Osteocyte (in vitro differentiated cells): ENCODE results near the gene MPV17. TPM values are rescaled to one million over a fixed set of nuclear protein-coding genes. Genes with fewer than 3 reads are reported as not detected.

Source experiments
- DNase-seq: peaks from one replicate; pipeline ENCODE4 v3.0.0; 2021; ENCODE audit warnings: mixed read lengths; ENCODE audit not compliant: unreplicated experiment; ENCODE audit errors: extremely low spot score
- H3K27ac Mint-ChIP-seq: one replicate; pipeline ENCODE4 v1.8.0; 2021; ENCODE audit warnings: mild to moderate bottlenecking, mixed read lengths; ENCODE audit not compliant: unreplicated experiment
- H3K27me3 Mint-ChIP-seq: one replicate; pipeline ENCODE4 v1.8.0; 2021; ENCODE audit warnings: mixed read lengths; ENCODE audit not compliant: unreplicated experiment
- H3K36me3 Mint-ChIP-seq: one replicate; pipeline ENCODE4 v1.8.0; 2021; ENCODE audit warnings: mixed read lengths; ENCODE audit not compliant: unreplicated experiment
- H3K4me1 Mint-ChIP-seq: one replicate; pipeline ENCODE4 v1.8.0; 2021; ENCODE audit warnings: mixed read lengths; ENCODE audit not compliant: unreplicated experiment
- H3K4me3 Mint-ChIP-seq: one replicate; pipeline ENCODE4 v1.8.0; 2021; ENCODE audit warnings: mild to moderate bottlenecking, moderate library complexity, mixed read lengths; ENCODE audit not compliant: unreplicated experiment
- H3K9me3 Mint-ChIP-seq: one replicate; pipeline ENCODE4 v1.8.0; 2021; ENCODE audit warnings: mixed read lengths; ENCODE audit not compliant: unreplicated experiment
- total RNA-seq: library from RNA; stranded (reverse); gene quantifications from 2 replicates; pipeline ENCODE4 v1.2.1, GENCODE V29; 2021
- TF ChIP-seq, protein P1 (sequence below): fragments of 200-600 bp; sonication (generic); IDR thresholded peaks from 2 replicates; pipeline ENCODE4 v1.5.0; 2021; ENCODE audit warnings: antibody characterized with exemption, mild to moderate bottlenecking, moderate library complexity

Gene MPV17
- total RNA-seq, 1 donor from 2014 or later: 76.0 TPM

DNA sequence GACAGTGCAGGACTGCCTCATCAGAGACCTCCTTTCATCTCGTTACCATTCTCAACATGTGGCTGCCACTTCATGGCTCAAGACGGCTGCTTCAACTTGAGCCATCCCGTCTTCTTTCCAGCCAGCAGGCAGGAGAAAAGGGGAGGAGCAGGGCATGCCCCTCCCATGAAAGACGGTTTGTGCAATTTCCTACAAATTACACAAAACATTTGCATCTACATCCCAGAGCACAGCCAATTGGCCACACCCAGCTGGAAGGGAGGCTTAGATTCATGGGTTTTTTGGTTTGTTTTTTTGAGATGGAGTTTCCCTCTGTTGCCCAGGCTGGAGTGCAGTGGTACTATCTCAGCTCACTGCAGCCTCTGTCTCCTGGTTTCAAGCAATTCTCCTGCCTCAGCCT is 26.4 kb downstream of the MPV17 start:
- no peaks in the 10 kb centered on the region for H3K9me3 Mint-ChIP-seq
- peaks cover 33% of the 10 kb centered on the region for H3K27me3 Mint-ChIP-seq
- DNase-seq: no peak
- TF ChIP-seq, protein P1, sequence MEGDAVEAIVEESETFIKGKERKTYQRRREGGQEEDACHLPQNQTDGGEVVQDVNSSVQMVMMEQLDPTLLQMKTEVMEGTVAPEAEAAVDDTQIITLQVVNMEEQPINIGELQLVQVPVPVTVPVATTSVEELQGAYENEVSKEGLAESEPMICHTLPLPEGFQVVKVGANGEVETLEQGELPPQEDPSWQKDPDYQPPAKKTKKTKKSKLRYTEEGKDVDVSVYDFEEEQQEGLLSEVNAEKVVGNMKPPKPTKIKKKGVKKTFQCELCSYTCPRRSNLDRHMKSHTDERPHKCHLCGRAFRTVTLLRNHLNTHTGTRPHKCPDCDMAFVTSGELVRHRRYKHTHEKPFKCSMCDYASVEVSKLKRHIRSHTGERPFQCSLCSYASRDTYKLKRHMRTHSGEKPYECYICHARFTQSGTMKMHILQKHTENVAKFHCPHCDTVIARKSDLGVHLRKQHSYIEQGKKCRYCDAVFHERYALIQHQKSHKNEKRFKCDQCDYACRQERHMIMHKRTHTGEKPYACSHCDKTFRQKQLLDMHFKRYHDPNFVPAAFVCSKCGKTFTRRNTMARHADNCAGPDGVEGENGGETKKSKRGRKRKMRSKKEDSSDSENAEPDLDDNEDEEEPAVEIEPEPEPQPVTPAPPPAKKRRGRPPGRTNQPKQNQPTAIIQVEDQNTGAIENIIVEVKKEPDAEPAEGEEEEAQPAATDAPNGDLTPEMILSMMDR: no peak
- H3K36me3 Mint-ChIP-seq: no peaks in the 10 kb centered on the region
- H3K4me1 Mint-ChIP-seq: peaks cover 16% of the 10 kb centered on the region
- H3K27ac Mint-ChIP-seq: no peak overlapping the region
- H3K4me3 Mint-ChIP-seq: no peak overlapping the region

DNA sequence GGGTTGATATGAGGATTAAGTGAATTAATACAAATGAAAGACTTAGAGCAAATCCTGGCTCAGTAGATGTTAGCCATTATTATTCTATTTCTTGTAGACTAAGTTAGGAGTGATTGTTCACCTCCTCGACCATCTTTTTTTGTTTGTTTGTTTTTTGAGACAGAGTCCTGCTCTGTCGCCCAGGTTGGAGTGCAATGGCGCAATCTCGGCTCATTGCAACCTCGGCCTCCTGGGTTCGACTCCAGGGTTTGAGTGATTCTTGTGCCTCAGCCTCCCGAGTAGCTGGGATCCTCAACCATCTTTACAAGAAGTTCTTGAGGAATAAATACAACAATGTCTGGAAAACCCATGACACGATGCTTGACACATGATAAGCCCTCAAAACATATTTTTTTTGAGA is 28.0 kb downstream of the MPV17 start:
- peaks cover 35% of the 10 kb centered on the region for H3K27me3 Mint-ChIP-seq
- DNase-seq: no peak
- peaks cover 16% of the 10 kb centered on the region for H3K4me1 Mint-ChIP-seq
- H3K4me3 Mint-ChIP-seq: no peak overlapping the region
- no peaks in the 10 kb centered on the region for H3K36me3 Mint-ChIP-seq
- H3K9me3 Mint-ChIP-seq: no peaks in the 10 kb centered on the region
- H3K27ac Mint-ChIP-seq: no peak overlapping the region
- TF ChIP-seq, protein P1: no peak

DNA sequence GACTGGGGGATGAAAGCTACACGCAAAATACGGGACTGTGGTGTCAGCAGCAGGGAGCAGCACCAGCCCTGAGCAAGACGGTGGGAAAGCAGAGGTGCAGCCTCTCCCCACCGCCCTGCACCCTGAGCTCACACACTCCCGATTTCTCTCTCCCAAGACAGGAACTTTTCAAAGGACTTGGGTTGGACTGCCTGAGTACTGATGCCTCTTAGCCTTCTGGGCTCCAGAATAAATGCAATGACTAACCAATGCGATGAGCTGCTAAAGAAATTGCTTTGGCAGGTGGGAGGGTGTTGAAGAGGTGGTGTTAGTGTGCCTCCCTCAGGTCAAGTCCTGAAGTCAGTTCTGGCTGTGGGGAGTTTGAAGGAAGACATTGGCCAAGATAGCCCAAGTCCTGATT is 31.0 kb downstream of the MPV17 start:
- DNase-seq: no peak
- H3K4me3 Mint-ChIP-seq: no peak overlapping the region
- peaks cover 16% of the 10 kb centered on the region for H3K4me1 Mint-ChIP-seq
- TF ChIP-seq, protein P1: no peak
- no peaks in the 10 kb centered on the region for H3K36me3 Mint-ChIP-seq
- H3K9me3 Mint-ChIP-seq: no peaks in the 10 kb centered on the region
- no peak overlapping the region for H3K27ac Mint-ChIP-seq
- peaks cover 54% of the 10 kb centered on the region for H3K27me3 Mint-ChIP-seq

DNA sequence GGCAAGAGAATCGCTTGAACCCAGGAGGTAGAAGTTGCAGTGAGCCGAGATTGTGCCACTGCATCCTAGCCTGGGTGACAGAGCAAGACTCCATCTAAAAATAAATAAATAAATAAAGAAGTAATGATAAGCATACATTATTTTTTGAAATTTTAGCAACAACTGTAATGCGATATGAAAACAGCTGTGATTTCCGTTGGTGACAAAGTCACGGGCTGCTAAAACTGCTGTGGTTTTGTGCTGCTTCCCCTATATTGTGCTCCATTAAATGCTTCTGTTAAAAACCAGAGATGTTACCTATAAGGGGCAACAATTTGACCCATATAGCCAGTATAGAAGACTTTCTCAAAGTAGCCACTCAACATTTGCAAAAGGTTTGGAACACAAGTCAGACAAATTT is 32.3 kb downstream of the MPV17 start:
- H3K27me3 Mint-ChIP-seq: peaks cover 56% of the 10 kb centered on the region
- TF ChIP-seq, protein P1: no peak
- no peaks in the 10 kb centered on the region for H3K36me3 Mint-ChIP-seq
- H3K4me1 Mint-ChIP-seq: peaks cover 16% of the 10 kb centered on the region
- no peak overlapping the region for H3K27ac Mint-ChIP-seq
- H3K9me3 Mint-ChIP-seq: no peaks in the 10 kb centered on the region
- no peak for DNase-seq
- no peak overlapping the region for H3K4me3 Mint-ChIP-seq

DNA sequence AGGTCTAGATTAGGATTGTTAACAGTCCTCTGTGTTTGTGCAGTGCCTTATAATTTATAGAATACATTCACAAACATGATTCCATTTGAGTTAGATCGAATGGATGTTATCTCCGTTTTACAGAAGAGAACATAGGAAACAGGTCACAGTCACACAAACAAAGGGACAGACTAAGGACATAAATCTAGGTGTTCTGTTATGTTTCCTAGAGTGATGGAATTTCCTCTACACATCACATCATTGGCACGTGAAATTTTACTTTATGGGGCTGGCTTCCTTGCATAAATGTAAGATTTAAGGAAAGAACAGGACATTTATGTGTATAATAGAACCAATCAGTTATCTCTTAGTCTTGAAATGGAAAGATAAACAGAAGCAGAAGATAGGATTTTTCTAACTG is 34.3 kb downstream of the MPV17 start:
- Mint-ChIP-seq H3K4me1 (peaks cover 9% of the 10 kb centered on the region), H3K4me3 (no peak overlapping the region), H3K36me3 (no peaks in the 10 kb centered on the region), H3K27me3 (peaks cover 71% of the 10 kb centered on the region), H3K9me3 (no peaks in the 10 kb centered on the region), H3K27ac (no peak overlapping the region)
- DNase-seq: no peak
- TF ChIP-seq, protein P1: no peak
